Ishikawa (cell line): ENCODE measurements around the gene RANBP17.

Source experiments
- CEBPB ChIP-seq: IDR thresholded peaks from 2 replicates; pipeline ENCODE4 v1.6.1; 2012
- CREB1 ChIP-seq: IDR thresholded peaks from 2 replicates; pipeline ENCODE4 v1.6.1; 2012; ENCODE audit warnings: low read depth
- EGR1 ChIP-seq: IDR thresholded peaks from 2 replicates; pipeline ENCODE4 v1.6.1; 2012
- EP300 ChIP-seq: IDR thresholded peaks from 2 replicates; pipeline ENCODE4 v1.6.1; 2012; ENCODE audit warnings: borderline replicate concordance
- FOXM1 ChIP-seq: IDR thresholded peaks from 2 replicates; pipeline ENCODE4 v1.6.1; 2012; ENCODE audit warnings: low read depth, borderline replicate concordance
- NFIC ChIP-seq: IDR thresholded peaks from 2 replicates; pipeline ENCODE4 v1.6.1; 2012
- RAD21 ChIP-seq: IDR thresholded peaks from 2 replicates; pipeline ENCODE4 v1.6.1; 2012; ENCODE audit warnings: low read depth
- TAF1 ChIP-seq: IDR thresholded peaks from 2 replicates; pipeline ENCODE4 v1.6.1; 2012; ENCODE audit warnings: low read depth, mild to moderate bottlenecking
- TCF12 ChIP-seq: IDR thresholded peaks from 2 replicates; pipeline ENCODE4 v1.6.1; 2012; ENCODE audit warnings: low read depth
- TEAD4 ChIP-seq: IDR thresholded peaks from 2 replicates; pipeline ENCODE4 v1.6.1; 2012
- YY1 ChIP-seq: IDR thresholded peaks from 2 replicates; pipeline ENCODE4 v1.6.1; 2012; ENCODE audit warnings: low read depth
- ZBTB7A ChIP-seq: IDR thresholded peaks from 2 replicates; pipeline ENCODE4 v1.6.1; 2012; ENCODE audit warnings: low read depth
- TF ChIP-seq, protein P1 (sequence below): IDR thresholded peaks from 2 replicates; pipeline ENCODE4 v1.6.1; 2012
- TF ChIP-seq, protein P2 (sequence below): IDR thresholded peaks from 2 replicates; pipeline ENCODE4 v1.6.1; 2012
- TF ChIP-seq, protein P3 (sequence below): IDR thresholded peaks from 2 replicates; pipeline ENCODE4 v1.6.1; 2012; ENCODE audit warnings: low read depth, mild to moderate bottlenecking

Gene RANBP17

DNA sequence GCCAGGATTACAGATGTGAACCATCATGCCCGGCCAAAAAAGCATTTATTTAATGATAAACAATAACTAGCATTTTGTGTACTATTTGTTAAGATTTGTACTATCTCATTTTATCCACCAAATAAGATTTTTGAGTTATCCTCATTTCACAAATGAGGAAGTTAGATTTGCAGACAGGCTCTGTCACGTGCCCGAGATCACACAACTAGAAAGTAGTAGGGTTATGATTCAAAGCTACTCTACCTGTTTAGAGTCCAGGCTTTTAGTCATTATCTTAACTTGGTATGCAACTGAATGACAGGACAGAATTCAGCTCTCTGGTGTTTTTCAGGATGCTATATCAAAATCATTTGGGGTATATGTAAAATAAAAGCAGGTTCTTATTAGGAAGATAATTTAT lies 20.5 kb downstream of the RANBP17 start:
- TF ChIP-seq, protein P1, sequence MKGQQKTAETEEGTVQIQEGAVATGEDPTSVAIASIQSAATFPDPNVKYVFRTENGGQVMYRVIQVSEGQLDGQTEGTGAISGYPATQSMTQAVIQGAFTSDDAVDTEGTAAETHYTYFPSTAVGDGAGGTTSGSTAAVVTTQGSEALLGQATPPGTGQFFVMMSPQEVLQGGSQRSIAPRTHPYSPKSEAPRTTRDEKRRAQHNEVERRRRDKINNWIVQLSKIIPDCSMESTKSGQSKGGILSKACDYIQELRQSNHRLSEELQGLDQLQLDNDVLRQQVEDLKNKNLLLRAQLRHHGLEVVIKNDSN: no peak
- TF ChIP-seq TEAD4 (no peak), EP300 (no peak), TAF1 (no peak)

DNA sequence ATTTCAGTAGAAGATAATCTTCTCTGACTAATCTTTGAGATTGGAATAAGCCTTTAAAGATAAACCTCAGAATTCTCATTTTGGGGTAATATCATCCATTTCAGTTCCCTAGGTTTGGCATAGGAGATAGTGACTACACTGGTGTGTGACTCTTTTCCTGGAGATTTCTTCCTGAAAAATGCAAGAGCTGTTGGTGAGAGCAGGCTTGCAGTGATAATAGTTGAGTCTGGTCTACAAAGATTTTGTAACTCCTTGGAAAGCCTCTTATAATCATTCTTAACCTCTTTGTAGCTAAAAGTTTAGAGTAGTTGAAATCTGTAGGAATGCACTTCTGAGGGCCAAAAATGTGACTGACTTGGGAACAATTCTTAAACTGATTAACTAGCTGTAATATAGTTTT lies 23.4 kb downstream of the RANBP17 start:
- TF ChIP-seq NFIC (no peak), CREB1 (no peak)
- TF ChIP-seq, protein P2, sequence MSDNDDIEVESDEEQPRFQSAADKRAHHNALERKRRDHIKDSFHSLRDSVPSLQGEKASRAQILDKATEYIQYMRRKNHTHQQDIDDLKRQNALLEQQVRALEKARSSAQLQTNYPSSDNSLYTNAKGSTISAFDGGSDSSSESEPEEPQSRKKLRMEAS: no peak

DNA sequence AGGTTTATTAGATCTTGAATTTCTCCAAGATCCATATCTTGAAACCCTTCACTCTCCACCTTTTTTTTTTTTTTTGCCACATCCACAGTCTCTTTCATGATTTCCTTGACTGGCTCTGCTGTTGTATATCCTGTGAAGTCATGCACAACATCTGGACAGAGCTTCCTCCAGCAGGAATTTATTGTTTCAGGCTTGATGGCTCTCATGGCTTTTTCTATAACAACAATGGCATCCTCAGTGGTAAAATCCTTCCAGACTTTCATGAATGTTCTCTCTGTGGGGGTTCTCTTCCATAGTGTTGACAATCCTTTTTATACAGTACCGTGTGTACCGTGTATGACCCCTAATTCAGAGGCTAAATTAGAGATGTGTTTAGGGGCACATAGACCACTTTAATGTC lies 24.0 kb downstream of the RANBP17 start:
- peak; percentile 33; the same call in 1 of the 2 replicates for TF ChIP-seq TEAD4
- TF ChIP-seq, protein P2: no peak

DNA sequence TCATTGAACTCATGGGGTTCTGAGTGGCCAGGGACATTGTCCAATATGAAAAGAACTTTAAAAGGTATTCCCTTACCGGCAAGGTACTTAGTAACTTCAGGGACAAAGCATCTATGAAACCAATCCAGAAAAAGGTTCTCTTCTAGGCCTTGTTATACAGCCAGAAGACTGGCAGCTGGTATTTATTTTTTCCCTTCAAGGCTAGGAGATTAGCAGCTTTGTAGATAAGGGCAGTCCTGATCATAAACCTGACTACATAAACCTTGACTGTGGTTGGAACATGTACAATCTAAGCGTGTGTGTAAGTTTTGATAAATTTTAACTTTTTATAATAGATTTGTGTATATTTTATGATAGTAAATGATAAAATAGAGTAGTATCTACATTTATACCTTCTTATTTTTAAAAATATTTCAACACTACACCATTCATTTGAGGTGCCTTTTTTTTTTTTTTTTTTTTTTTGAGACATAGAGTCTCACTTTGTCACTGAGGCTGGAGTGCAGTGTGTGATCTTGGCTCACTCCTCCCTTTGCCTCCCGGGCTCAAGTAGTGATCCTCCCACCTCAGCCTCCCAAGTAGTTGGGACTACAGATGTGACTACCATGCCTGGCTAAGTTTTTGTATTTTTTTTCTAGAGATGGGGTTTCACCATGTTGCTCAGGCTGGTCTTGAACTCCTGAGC lies 24.5 kb downstream of the RANBP17 start:
- TF ChIP-seq TAF1: no peak
- TF ChIP-seq, protein P2: no peak
- TF ChIP-seq NFIC: no peak
- no peak for TF ChIP-seq EP300
- no peak for TF ChIP-seq CEBPB

DNA sequence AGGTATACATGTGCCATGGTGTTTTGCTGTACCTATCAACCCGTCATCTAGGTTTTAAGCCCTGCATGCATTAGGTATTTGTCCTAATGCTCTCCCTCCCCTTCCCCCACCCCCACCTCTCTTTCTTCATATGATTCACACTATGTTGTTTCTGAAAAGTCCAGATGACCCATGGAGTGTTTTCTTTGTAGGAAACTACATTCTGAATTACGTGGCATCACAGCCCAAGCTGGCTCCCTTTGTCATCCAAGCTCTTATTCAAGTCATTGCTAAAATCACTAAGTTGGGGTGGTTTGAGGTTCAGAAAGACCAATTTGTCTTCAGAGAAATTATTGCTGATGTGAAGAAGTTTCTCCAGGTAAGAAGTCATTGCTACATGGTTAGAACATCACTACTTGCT lies 30.4 kb downstream of the RANBP17 start:
- TF ChIP-seq NFIC (no peak), YY1 (no peak), FOXM1 (no peak), TEAD4 (no peak), EP300 (no peak), RAD21 (no peak), TAF1 (no peak), TCF12 (no peak)
- TF ChIP-seq, protein P1: no peak
- TF ChIP-seq, protein P2: no peak

DNA sequence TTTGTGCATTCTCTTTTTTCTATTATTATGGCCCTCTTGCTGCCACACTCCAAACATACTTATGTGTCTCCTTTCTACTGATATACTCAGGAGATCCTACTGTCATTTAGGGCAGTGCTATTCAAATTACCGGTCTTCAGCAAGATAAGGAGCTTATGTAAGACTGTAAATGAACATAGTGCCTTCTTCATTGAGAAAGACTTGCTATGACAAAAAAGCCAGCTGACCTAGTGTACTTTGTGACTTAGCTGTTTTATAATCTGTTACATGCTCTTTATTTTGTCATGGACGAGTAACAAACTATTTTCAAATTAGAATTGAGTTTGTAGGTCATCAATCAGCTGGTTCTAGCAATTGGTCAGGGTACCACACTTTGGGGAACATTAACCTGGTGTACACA lies 32.8 kb downstream of the RANBP17 start:
- TF ChIP-seq EGR1 (no peak), YY1 (no peak), FOXM1 (no peak), CEBPB (no peak), TAF1 (no peak), TEAD4 (no peak), ZBTB7A (no peak), CREB1 (no peak), EP300 (no peak), RAD21 (no peak), TCF12 (no peak), NFIC (no peak)
- TF ChIP-seq, protein P3, sequence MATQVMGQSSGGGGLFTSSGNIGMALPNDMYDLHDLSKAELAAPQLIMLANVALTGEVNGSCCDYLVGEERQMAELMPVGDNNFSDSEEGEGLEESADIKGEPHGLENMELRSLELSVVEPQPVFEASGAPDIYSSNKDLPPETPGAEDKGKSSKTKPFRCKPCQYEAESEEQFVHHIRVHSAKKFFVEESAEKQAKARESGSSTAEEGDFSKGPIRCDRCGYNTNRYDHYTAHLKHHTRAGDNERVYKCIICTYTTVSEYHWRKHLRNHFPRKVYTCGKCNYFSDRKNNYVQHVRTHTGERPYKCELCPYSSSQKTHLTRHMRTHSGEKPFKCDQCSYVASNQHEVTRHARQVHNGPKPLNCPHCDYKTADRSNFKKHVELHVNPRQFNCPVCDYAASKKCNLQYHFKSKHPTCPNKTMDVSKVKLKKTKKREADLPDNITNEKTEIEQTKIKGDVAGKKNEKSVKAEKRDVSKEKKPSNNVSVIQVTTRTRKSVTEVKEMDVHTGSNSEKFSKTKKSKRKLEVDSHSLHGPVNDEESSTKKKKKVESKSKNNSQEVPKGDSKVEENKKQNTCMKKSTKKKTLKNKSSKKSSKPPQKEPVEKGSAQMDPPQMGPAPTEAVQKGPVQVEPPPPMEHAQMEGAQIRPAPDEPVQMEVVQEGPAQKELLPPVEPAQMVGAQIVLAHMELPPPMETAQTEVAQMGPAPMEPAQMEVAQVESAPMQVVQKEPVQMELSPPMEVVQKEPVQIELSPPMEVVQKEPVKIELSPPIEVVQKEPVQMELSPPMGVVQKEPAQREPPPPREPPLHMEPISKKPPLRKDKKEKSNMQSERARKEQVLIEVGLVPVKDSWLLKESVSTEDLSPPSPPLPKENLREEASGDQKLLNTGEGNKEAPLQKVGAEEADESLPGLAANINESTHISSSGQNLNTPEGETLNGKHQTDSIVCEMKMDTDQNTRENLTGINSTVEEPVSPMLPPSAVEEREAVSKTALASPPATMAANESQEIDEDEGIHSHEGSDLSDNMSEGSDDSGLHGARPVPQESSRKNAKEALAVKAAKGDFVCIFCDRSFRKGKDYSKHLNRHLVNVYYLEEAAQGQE: no peak
- TF ChIP-seq, protein P1: no peak
- TF ChIP-seq, protein P2: no peak

DNA sequence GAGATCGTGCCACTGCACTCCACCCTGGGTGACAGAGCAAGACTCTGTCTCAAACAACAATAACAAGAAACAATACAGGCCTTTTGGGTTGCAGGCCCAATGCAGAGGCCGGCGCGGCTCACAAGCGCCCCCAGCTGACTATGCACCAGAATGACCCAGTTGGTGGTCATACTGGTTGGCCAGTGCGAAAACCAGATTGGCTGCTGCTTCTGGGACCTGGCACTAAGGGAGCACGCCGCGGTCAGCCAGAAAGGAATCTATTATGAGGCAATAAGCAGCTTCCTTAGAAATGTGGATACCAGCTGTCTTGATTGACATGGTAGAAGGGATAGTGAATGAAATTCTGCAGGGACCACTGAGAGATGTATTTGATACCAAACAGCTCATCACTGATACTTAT lies 35.0 kb downstream of the RANBP17 start:
- TF ChIP-seq RAD21 (peak; percentile 52), YY1 (no peak)

DNA sequence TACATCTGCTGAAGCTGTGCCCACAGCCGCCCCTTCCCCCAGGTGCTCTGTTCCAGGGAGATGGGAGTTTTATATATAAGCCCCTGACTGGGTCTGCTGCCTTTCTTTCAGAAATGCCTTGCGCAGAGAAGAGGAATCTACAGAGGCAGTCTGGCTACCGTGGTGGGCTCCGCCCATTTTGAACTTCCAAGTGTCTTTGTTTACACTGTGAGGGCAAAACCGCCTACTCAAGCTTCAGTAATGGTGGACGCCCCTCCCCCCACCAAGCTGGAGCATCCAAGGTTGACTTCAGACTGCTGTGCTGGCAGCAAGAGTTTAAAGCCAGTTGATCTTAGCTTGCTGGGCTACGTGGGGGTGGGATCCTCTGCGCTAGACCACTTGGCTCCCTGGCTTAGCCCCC lies 41.3 kb downstream of the RANBP17 start:
- TF ChIP-seq NFIC (no peak), EP300 (no peak)
